Measurements from ENCODE around the gene UCHL5.
"Not testable (repeated sequence)": the region's sequence is repeated elsewhere in the genome, so short reads cannot be mapped to it uniquely, and the experiment has no call there.

UCHL5 gene

GRCh38 chr1:192980334-192980733 is 78.8 kb downstream of the UCHL5 start:
- not testable (repeated sequence) for H3K36me3 ChIP-seq (ENCODE audit: insufficient read depth, low read length); H3K27ac ChIP-seq (ENCODE audit: low read depth, low read length); H3K4me3 ChIP-seq (ENCODE audit: low read depth, low read length); H3K4me1 ChIP-seq (ENCODE audit: control insufficient read depth, insufficient read depth, low read length, unreplicated experiment); H3K79me2 ChIP-seq (ENCODE audit: control insufficient read depth, insufficient read depth, low read length, unreplicated experiment); H3K27me3 ChIP-seq (ENCODE audit: insufficient read depth, low read length); H2AFZ ChIP-seq (ENCODE audit: low read length, unreplicated experiment)

DNA sequence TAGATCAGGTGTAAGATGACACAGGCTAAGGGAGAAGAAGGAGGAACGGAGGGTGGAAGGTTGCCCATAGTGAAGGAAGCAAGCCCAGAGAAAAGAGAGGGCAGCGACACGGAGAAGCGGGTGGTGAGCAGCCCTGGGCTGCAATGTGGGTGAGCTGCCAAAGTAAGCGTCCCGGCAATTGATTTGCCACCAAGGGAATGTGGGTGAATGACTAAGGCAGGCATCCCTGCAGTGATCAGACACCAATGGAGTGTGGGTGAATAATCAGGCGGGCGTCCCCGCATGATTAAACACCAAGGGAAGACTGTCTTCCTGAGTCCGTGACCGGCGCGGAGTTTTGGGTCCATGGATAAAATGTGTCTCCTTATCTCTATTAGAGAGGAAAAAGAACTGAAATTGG is 79.6 kb downstream of the UCHL5 start:
- Histone ChIP-seq H3K4me1 (ENCODE audit: control insufficient read depth, insufficient read depth, low read length, unreplicated experiment) (peaks cover 4% of the 10 kb centered on the region), H3K4me3 (ENCODE audit: low read depth, low read length) (no peak overlapping the region), H3K27me3 (ENCODE audit: insufficient read depth, low read length) (no peaks in the 10 kb centered on the region), H2AFZ (ENCODE audit: low read length, unreplicated experiment) (no peak overlapping the region), H3K79me2 (ENCODE audit: control insufficient read depth, insufficient read depth, low read length, unreplicated experiment) (no peaks in the 10 kb centered on the region), H3K36me3 (ENCODE audit: insufficient read depth, low read length) (no peaks in the 10 kb centered on the region; the same call in 1 of the 2 replicates), H3K27ac (ENCODE audit: low read depth, low read length) (no peak overlapping the region)

- Histone ChIP-seq H3K36me3 (ENCODE audit: insufficient read depth, low read length) (no peaks in the 10 kb centered on the region; the same call in 1 of the 2 replicates), H3K4me1 (ENCODE audit: control insufficient read depth, insufficient read depth, low read length, unreplicated experiment) (peaks cover 10% of the 10 kb centered on the region), H2AFZ (ENCODE audit: low read length, unreplicated experiment) (no peak overlapping the region), H3K27me3 (ENCODE audit: insufficient read depth, low read length) (no peaks in the 10 kb centered on the region), H3K27ac (ENCODE audit: low read depth, low read length) (no peak overlapping the region), H3K79me2 (ENCODE audit: control insufficient read depth, insufficient read depth, low read length, unreplicated experiment) (no peaks in the 10 kb centered on the region), H3K4me3 (ENCODE audit: low read depth, low read length) (no peak overlapping the region)
These were observed 80.9 kb downstream of the UCHL5 start for GRCh38 chr1:192978195-192978710.

DNA sequence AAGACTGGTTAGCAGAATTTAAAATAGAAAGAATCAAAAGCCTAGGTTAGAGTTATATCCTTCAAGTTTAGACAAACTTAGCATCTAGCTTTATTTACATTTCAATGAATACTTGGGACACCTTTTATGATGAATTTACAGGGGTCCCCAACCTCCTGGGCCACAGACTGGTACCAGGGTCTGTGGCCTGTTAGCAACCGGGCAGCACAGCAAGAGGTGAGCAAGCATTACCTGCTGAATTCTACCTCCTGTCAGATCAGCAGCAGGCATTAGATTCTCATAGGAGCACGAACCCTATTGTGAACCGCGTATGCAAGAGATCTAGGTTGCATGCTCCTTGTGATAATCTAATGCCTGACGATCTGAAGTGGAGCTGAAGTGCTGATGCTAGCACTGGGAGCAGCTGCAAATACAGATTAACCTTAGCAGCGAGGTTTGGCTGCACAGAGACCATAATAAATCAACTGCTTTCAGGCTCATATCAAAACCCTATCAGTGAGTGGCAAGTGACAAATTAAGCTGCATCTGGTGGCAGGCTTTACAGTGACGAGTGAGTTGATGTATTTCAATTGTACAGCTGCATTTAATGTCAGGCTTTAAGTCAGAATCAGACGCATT is 82.0 kb downstream of the UCHL5 start:
- no peak overlapping the region for H3K27ac ChIP-seq (ENCODE audit: low read depth, low read length)
- H2AFZ ChIP-seq (ENCODE audit: low read length, unreplicated experiment) = no peak overlapping the region
- H3K79me2 ChIP-seq (ENCODE audit: control insufficient read depth, insufficient read depth, low read length, unreplicated experiment) = no peaks in the 10 kb centered on the region
- no peak overlapping the region for H3K4me3 ChIP-seq (ENCODE audit: low read depth, low read length)
- H3K4me1 ChIP-seq (ENCODE audit: control insufficient read depth, insufficient read depth, low read length, unreplicated experiment) = peaks cover 10% of the 10 kb centered on the region
- H3K27me3 ChIP-seq (ENCODE audit: insufficient read depth, low read length) = no peaks in the 10 kb centered on the region
- no peaks in the 10 kb centered on the region for H3K36me3 ChIP-seq (ENCODE audit: insufficient read depth, low read length)

GRCh38 chr1:192976576-192976975 is 82.6 kb downstream of the UCHL5 start:
- H2AFZ ChIP-seq (ENCODE audit: low read length, unreplicated experiment) = no peak overlapping the region
- H3K4me1 ChIP-seq (ENCODE audit: control insufficient read depth, insufficient read depth, low read length, unreplicated experiment) = peaks cover 10% of the 10 kb centered on the region
- H3K27ac ChIP-seq (ENCODE audit: low read depth, low read length) = no peak overlapping the region
- H3K4me3 ChIP-seq (ENCODE audit: low read depth, low read length) = no peak overlapping the region
- H3K36me3 ChIP-seq (ENCODE audit: insufficient read depth, low read length) = no peaks in the 10 kb centered on the region
- H3K79me2 ChIP-seq (ENCODE audit: control insufficient read depth, insufficient read depth, low read length, unreplicated experiment) = no peaks in the 10 kb centered on the region
- H3K27me3 ChIP-seq (ENCODE audit: insufficient read depth, low read length) = no peaks in the 10 kb centered on the region

GRCh38 chr1:192974701-192975100 is 84.5 kb downstream of the UCHL5 start:
- no peaks in the 10 kb centered on the region for H3K79me2 ChIP-seq (ENCODE audit: control insufficient read depth, insufficient read depth, low read length, unreplicated experiment)
- H3K36me3 ChIP-seq (ENCODE audit: insufficient read depth, low read length) = no peaks in the 10 kb centered on the region
- H3K4me1 ChIP-seq (ENCODE audit: control insufficient read depth, insufficient read depth, low read length, unreplicated experiment) = peaks cover 13% of the 10 kb centered on the region
- H3K4me3 ChIP-seq (ENCODE audit: low read depth, low read length) = no peak overlapping the region
- no peak overlapping the region for H3K27ac ChIP-seq (ENCODE audit: low read depth, low read length)
- no peaks in the 10 kb centered on the region for H3K27me3 ChIP-seq (ENCODE audit: insufficient read depth, low read length)
- H2AFZ ChIP-seq (ENCODE audit: low read length, unreplicated experiment) = no peak overlapping the region

- Histone ChIP-seq H3K27me3 (ENCODE audit: insufficient read depth, low read length) (no peaks in the 10 kb centered on the region), H2AFZ (ENCODE audit: low read length, unreplicated experiment) (no peak overlapping the region), H3K4me3 (ENCODE audit: low read depth, low read length) (no peak overlapping the region), H3K36me3 (ENCODE audit: insufficient read depth, low read length) (no peaks in the 10 kb centered on the region), H3K4me1 (ENCODE audit: control insufficient read depth, insufficient read depth, low read length, unreplicated experiment) (peaks cover 20% of the 10 kb centered on the region), H3K79me2 (ENCODE audit: control insufficient read depth, insufficient read depth, low read length, unreplicated experiment) (no peaks in the 10 kb centered on the region), H3K27ac (ENCODE audit: low read depth, low read length) (no peak overlapping the region)
These were observed 85.2 kb downstream of the UCHL5 start for GRCh38 chr1:192973988-192974387.

DNA sequence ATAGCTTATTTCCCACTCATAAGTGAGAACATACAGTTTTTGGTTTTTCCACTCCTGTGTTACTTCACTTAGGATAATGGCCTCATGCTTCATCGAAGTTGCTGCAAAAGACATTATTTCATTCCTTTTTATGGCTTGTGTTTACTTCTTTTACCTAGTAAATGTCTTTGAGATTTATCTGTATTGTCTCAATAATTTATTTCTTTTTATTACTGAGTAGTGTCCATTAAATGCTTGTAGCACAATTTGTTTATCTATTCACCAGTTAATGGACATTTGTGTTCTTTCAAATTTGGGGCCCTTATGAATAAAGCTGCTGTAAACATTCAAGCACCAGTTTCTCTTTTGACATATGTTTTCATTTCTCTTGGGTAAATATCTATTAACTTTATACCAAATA is 86.0 kb downstream of the UCHL5 start:
- Histone ChIP-seq H3K27me3 (ENCODE audit: insufficient read depth, low read length) (no peaks in the 10 kb centered on the region), H3K27ac (ENCODE audit: low read depth, low read length) (no peak overlapping the region), H3K79me2 (ENCODE audit: control insufficient read depth, insufficient read depth, low read length, unreplicated experiment) (no peaks in the 10 kb centered on the region), H3K4me3 (ENCODE audit: low read depth, low read length) (no peak overlapping the region), H3K4me1 (ENCODE audit: control insufficient read depth, insufficient read depth, low read length, unreplicated experiment) (peaks cover 28% of the 10 kb centered on the region), H3K36me3 (ENCODE audit: insufficient read depth, low read length) (no peaks in the 10 kb centered on the region), H2AFZ (ENCODE audit: low read length, unreplicated experiment) (no peak overlapping the region)

GRCh38 chr1:192969091-192969490 is 90.1 kb downstream of the UCHL5 start:
- Histone ChIP-seq H3K27me3 (ENCODE audit: insufficient read depth, low read length) (no peaks in the 10 kb centered on the region), H3K27ac (ENCODE audit: low read depth, low read length) (peak overlapping the region; percentile 51), H2AFZ (ENCODE audit: low read length, unreplicated experiment) (no peak overlapping the region), H3K4me3 (ENCODE audit: low read depth, low read length) (no peak overlapping the region), H3K4me1 (ENCODE audit: control insufficient read depth, insufficient read depth, low read length, unreplicated experiment) (peaks cover 30% of the 10 kb centered on the region), H3K36me3 (ENCODE audit: insufficient read depth, low read length) (no peaks in the 10 kb centered on the region), H3K79me2 (ENCODE audit: control insufficient read depth, insufficient read depth, low read length, unreplicated experiment) (no peaks in the 10 kb centered on the region)

DNA sequence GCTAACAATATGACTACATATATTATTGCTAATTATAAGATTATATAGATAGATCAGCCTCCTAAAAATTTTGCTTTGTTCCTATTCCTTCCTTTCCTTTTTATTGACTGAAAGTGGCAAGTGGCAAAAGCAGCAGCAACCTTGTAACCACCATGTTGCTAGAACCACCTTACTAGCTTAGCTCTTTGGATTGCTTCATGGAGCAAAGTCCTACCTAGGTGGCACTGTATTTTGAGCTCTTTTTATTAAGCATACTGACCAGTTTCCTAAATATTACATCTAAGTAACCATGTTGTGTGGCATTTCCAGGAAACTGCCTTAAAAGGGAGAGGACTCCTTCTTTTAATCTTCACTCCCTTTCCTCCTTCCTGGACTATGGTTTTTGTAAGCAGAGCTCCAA is 90.8 kb downstream of the UCHL5 start:
- Histone ChIP-seq H3K4me1 (ENCODE audit: control insufficient read depth, insufficient read depth, low read length, unreplicated experiment) (peaks cover 27% of the 10 kb centered on the region), H3K4me3 (ENCODE audit: low read depth, low read length) (no peak overlapping the region)

GRCh38 chr1:192967901-192968300 is 91.3 kb downstream of the UCHL5 start:
- Histone ChIP-seq H3K4me3 (ENCODE audit: low read depth, low read length) (no peak overlapping the region), H3K79me2 (ENCODE audit: control insufficient read depth, insufficient read depth, low read length, unreplicated experiment) (no peaks in the 10 kb centered on the region), H3K27me3 (ENCODE audit: insufficient read depth, low read length) (no peaks in the 10 kb centered on the region), H2AFZ (ENCODE audit: low read length, unreplicated experiment) (no peak overlapping the region), H3K27ac (ENCODE audit: low read depth, low read length) (peak overlapping the region; percentile 30; the same call in 1 of the 2 replicates), H3K4me1 (ENCODE audit: control insufficient read depth, insufficient read depth, low read length, unreplicated experiment) (peaks cover 26% of the 10 kb centered on the region), H3K36me3 (ENCODE audit: insufficient read depth, low read length) (no peaks in the 10 kb centered on the region)

More for the DNA sequence above, 90.8 kb downstream of the UCHL5 start:
- no peak overlapping the region for H2AFZ ChIP-seq (ENCODE audit: low read length, unreplicated experiment)
- H3K36me3 ChIP-seq (ENCODE audit: insufficient read depth, low read length) = no peaks in the 10 kb centered on the region
- no peaks in the 10 kb centered on the region for H3K79me2 ChIP-seq (ENCODE audit: control insufficient read depth, insufficient read depth, low read length, unreplicated experiment)
- no peaks in the 10 kb centered on the region for H3K27me3 ChIP-seq (ENCODE audit: insufficient read depth, low read length)
- peak overlapping the region; percentile 51; the same call in 1 of the 2 replicates for H3K27ac ChIP-seq (ENCODE audit: low read depth, low read length)

Measured in ACC112 (cell line).